Stimulated activated naive CD8-positive, alpha-beta T cell treated with anti-CD3 and anti-CD28 coated beads, Interleukin-15, Interleukin-2, amounts not matched to agents 100 ng/mL and 50 ng/mL, for 24 hours (primary cell): ENCODE data around the gene MKNK2.

Source experiments
- H3K27ac Mint-ChIP-seq: one replicate; pipeline ENCODE4 v1.8.0; 2021; ENCODE audit warnings: mild to moderate bottlenecking, mixed read lengths
- H3K27me3 Mint-ChIP-seq: one replicate; pipeline ENCODE4 v1.8.0; 2021; ENCODE audit warnings: mixed read lengths
- H3K36me3 Mint-ChIP-seq: one replicate; pipeline ENCODE4 v1.8.0; 2021; ENCODE audit warnings: low read depth, mixed read lengths
- H3K4me1 Mint-ChIP-seq: one replicate; pipeline ENCODE4 v1.8.0; 2021; ENCODE audit warnings: low read depth, mixed read lengths
- H3K4me3 Mint-ChIP-seq: one replicate; pipeline ENCODE4 v1.8.0; 2021; ENCODE audit warnings: mild to moderate bottlenecking, mixed read lengths
- H3K9me3 Mint-ChIP-seq: one replicate; pipeline ENCODE4 v1.8.0; 2021; ENCODE audit warnings: mixed read lengths

MKNK2 gene

GRCh38 chr19:2055931-2056836 is 5.1 kb upstream of the MKNK2 start:
- Mint-ChIP-seq H3K9me3 (no peaks in the 10 kb centered on the region), H3K4me1 (peaks cover 70% of the 10 kb centered on the region), H3K4me3 (peak overlapping the region; percentile 52), H3K27me3 (no peaks in the 10 kb centered on the region), H3K27ac (peak overlapping the region; percentile 78), H3K36me3 (no peaks in the 10 kb centered on the region)

GRCh38 chr19:2054763-2055162 is 3.7 kb upstream of the MKNK2 start:
- H3K36me3 Mint-ChIP-seq: no peaks in the 10 kb centered on the region
- H3K4me1 Mint-ChIP-seq: peaks cover 60% of the 10 kb centered on the region
- H3K4me3 Mint-ChIP-seq: no peak overlapping the region
- no peaks in the 10 kb centered on the region for H3K9me3 Mint-ChIP-seq
- no peaks in the 10 kb centered on the region for H3K27me3 Mint-ChIP-seq
- H3K27ac Mint-ChIP-seq: no peak overlapping the region

DNA sequence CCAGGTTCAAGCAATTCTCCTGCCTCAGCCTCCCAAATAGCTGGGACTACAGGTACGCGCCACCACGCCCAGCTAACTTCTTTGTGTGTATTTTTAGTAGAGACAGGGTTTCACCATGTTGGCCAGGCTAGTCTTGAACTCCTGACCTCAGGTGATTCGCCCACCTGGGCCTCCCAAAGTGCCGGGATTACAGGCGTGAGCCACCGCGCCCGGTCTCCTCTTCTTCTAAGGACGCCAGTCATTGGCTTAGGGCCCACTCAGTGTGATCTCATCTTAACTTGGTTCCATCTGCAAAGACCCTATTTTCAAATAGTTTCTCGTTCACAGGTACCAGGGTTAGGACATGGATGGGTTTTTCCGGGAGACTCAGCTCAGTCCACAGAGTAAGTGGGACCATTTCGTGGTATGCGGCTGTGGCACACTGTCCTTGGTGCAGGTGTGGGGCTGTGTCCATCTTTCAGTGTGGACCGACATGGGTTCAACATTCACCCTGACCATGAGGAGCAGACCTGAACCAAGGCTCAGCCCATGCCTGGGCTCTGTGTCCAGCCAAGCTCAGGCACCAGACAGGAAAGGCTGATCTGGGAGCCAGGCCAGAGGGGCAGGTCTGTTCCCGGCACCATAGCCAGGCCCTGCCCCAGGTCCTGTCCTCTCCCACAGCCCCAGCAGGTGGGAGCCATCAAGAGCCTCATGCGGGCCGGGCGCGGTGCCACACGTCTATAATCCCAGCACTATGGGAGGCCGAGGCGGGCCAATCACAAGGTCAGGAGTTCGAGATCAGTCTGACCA is 2.8 kb upstream of the MKNK2 start:
- Mint-ChIP-seq H3K4me1 (peaks cover 66% of the 10 kb centered on the region), H3K27me3 (no peaks in the 10 kb centered on the region), H3K27ac (no peak overlapping the region), H3K36me3 (no peaks in the 10 kb centered on the region), H3K4me3 (no peak overlapping the region), H3K9me3 (no peaks in the 10 kb centered on the region)

DNA sequence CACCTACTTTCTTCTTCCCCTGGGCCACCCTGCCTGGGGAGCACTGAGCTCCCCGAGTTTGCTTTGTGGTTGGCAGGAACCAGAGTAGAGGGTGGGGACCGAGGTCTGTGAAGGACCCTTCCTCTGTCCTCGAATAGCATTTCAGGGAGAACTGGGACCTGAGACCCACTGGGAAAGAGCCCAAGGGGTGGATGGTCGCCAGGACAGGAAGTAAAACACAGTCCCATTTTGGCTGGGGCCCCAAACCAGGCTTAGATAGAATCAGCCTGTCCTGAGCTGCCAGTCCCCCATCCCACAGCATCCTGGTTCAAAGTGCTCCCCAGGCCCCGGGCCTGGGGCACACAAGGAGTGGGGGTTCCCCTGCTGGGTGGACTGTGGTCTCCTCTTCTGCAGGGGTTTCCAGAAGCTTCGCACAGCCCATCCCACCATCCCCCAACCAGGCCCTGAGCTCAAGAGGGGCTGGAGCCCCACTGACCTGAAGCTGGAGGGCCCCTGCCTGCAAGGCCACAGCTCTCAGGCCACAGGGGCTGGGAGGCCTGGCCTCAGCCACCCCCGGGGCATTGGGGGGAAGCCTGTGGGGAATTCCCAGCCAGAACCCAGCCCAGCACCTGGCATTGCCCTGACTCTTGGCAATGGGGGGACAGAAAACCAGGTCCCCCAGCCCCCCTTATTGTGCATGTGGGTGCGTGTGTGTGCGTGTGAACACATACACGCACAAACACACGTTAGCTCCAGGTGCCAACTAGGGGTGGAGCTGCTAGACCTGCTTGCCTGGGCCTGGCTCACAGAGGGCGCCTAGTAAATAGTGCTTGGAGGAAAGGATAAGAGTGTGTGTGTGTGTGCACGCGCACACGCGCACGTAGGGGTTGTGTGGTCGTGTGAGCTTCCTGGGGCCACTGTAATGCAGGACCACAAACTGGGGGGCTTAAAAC is 995 bp upstream of the MKNK2 start:
- peak overlapping the region; percentile 73 for H3K4me3 Mint-ChIP-seq

DNA sequence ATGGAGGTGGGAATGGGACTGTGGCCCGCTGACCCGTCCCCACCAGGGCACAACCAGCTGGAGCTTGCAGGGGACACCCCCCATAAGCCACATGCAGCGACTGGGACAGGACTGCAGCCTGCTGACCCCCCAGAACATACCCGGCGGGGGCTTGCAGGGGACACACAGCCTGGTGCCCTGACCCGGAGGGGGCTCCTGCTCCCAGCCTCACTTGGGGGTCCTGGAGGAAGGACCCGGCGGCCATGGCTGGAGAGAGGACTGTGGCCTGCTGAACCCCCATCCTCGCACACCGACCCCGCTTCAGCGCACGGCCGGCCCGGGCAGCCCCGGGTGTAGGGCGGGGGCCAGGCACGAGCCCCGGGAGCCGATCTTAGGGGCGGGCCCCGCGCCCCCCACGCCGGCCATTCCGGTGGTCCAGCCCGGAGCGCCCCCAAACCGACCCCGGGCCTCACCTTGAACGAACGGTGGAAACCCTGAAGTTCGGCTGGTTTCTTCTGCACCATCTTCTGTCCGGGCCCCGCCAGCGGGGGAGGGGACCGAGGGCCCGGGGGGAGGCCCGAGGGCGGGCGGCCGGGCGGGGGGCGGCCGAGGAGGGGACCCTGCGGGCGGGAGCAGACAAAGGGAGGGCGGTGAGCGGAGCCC is 574 bp downstream of the MKNK2 start:
- H3K4me3 Mint-ChIP-seq: peak overlapping the region; percentile 84
- no peaks in the 10 kb centered on the region for H3K9me3 Mint-ChIP-seq
- no peak overlapping the region for H3K27ac Mint-ChIP-seq
- peaks cover 56% of the 10 kb centered on the region for H3K4me1 Mint-ChIP-seq
- no peaks in the 10 kb centered on the region for H3K36me3 Mint-ChIP-seq
- H3K27me3 Mint-ChIP-seq: no peaks in the 10 kb centered on the region

More for the DNA sequence above, 995 bp upstream of the MKNK2 start:
- H3K27ac Mint-ChIP-seq: peak overlapping the region; percentile 90
- H3K36me3 Mint-ChIP-seq: no peaks in the 10 kb centered on the region
- no peaks in the 10 kb centered on the region for H3K27me3 Mint-ChIP-seq
- H3K4me1 Mint-ChIP-seq: peaks cover 64% of the 10 kb centered on the region
- no peaks in the 10 kb centered on the region for H3K9me3 Mint-ChIP-seq

DNA sequence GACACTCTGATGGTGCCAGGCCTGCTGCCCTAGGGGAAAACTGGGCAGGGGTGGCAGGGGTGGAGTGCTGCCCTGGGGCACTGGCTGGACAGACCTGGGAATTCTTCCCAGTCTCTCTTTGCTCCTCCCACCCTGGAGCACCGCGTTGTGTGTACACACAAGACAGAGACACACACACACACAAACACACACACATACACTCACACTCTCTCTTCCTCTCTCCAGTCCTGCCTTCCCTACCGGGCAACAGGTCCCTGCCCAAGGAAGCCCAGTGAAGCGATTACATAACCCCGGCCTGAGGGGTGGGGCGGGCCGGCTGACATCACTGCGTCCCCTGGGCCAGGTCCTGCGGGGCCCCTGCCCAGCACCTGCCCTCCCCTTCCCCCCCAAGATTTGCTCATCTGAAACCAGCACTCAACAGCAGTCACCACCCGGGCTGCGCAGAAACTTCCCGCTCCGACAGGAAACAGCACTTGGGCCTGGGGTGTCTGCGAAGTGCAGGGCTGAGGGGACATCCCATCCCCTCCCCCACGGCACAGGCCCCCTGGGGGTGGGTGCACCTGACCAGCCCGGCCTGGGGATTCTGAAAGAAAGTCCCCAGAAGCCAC is 1.2 kb downstream of the MKNK2 start:
- Mint-ChIP-seq H3K27ac (peak overlapping the region; percentile 72), H3K9me3 (no peaks in the 10 kb centered on the region), H3K36me3 (no peaks in the 10 kb centered on the region), H3K27me3 (no peaks in the 10 kb centered on the region), H3K4me3 (peak overlapping the region; percentile 84), H3K4me1 (peaks cover 52% of the 10 kb centered on the region)

DNA sequence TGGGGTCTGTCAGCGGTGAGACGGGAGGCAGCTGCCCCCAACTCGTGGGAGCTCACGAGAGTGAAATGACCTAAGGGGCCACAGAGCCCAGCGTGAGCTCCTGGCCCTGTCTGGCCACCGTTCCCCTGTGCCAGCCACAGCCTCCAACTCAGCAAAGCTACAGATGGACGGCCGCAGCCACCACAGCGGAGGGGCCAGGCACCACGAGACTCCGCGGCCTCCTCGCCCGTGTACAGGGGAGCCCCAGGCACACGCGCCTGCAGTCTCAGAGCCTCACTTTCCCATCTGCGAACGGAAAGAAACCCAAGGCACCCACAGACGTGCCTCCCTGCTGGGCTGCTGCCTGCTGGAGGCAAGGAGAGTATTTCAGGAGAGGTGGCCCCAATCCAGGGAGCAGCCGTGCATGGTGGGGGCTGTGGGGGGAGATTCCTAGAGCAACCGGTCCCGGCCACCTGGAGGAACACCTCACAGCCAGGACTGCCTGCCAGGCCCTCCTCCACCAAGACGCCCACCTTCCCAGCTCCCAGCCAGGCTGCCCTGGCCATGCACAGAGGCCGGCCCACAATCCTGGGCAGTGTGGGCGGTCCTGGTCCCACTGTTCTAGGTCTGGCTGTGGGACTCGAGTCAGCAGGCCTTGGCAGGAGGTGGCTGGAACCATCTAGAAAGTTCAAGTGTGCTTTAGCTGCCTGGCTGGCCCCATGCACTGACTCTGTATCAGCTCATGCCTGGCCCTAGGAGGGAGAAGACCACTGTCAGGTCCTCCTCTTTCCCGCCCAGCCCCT is 1.9 kb downstream of the MKNK2 start:
- H3K4me1 Mint-ChIP-seq: peaks cover 50% of the 10 kb centered on the region
- no peaks in the 10 kb centered on the region for H3K9me3 Mint-ChIP-seq
- no peaks in the 10 kb centered on the region for H3K36me3 Mint-ChIP-seq
- H3K27ac Mint-ChIP-seq: no peak overlapping the region
- peak overlapping the region; percentile 84 for H3K4me3 Mint-ChIP-seq
- no peaks in the 10 kb centered on the region for H3K27me3 Mint-ChIP-seq

- Mint-ChIP-seq H3K4me1 (peaks cover 49% of the 10 kb centered on the region), H3K27ac (no peak overlapping the region), H3K36me3 (peaks cover 3% of the 10 kb centered on the region), H3K27me3 (no peaks in the 10 kb centered on the region), H3K4me3 (peak overlapping the region; percentile 84), H3K9me3 (no peaks in the 10 kb centered on the region)
These were observed 2.7 kb downstream of the MKNK2 start for GRCh38 chr19:2048104-2048958.

GRCh38 chr19:2047449-2048103 is 3.5 kb downstream of the MKNK2 start:
- no peaks in the 10 kb centered on the region for H3K9me3 Mint-ChIP-seq
- no peak overlapping the region for H3K4me3 Mint-ChIP-seq
- peaks cover 3% of the 10 kb centered on the region for H3K36me3 Mint-ChIP-seq
- no peaks in the 10 kb centered on the region for H3K27me3 Mint-ChIP-seq
- H3K27ac Mint-ChIP-seq: peak overlapping the region; percentile 11
- peaks cover 49% of the 10 kb centered on the region for H3K4me1 Mint-ChIP-seq

- Mint-ChIP-seq H3K4me3 (no peak overlapping the region), H3K36me3 (peaks cover 3% of the 10 kb centered on the region), H3K4me1 (peaks cover 45% of the 10 kb centered on the region)
These were observed 4.0 kb downstream of the MKNK2 start for GRCh38 chr19:2047076-2047448.

DNA sequence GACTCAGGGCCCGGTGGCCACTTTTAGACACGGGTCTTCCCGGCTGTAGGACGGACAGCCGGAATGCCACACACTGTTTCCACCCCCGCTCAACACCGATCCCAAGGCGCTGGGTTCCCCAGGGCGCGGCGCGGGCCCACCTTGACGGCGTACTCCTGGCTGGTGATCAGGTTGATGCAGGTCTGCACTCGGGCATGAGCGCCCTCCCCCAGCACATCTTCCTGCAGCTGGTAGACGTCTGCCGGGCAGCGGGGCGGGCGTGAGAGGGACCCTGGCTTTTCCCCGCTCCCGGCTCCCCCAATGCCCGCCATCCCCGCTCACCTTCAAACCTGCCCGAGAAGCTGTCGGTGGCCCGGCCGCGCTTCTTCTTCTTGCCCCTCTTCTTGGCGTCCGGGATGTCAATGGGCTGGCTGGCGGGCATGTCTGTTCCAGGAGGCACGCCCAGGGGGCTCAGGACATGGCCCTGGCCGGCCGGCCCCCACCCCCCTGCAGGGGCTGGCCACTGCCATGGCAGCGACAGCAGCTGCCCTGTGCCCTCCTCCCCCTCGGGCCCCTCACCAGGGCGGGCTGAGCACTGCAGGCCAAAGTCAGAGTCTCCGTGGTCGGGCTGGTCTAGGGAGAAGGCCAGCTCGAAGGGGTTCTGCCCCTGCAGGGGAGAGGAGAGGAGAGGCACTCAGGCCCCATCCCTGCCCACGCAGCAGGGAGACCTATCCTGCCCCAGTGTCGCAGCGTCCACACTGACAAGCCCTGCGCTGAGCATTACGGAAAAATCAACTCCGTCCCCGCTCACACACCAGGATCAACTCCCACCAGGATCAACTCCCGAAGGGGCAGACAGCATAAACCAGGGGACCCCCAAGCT is 4.8 kb downstream of the MKNK2 start:
- Mint-ChIP-seq H3K27me3 (no peaks in the 10 kb centered on the region), H3K36me3 (peaks cover 3% of the 10 kb centered on the region), H3K4me3 (no peak overlapping the region), H3K9me3 (no peaks in the 10 kb centered on the region), H3K27ac (no peak overlapping the region), H3K4me1 (peaks cover 41% of the 10 kb centered on the region)

More at GRCh38 chr19:2047076-2047448, 4.0 kb downstream of the MKNK2 start:
- Mint-ChIP-seq H3K27me3 (no peaks in the 10 kb centered on the region), H3K27ac (no peak overlapping the region), H3K9me3 (no peaks in the 10 kb centered on the region)
